Thyroid gland (tissue), 4 donors: Measurements from ENCODE around the gene FAM78B. TPM values are rescaled to one million over a fixed set of nuclear protein-coding genes. Genes with fewer than 3 reads are reported as not detected.
A peak's percentile ranks its signal among the peaks of the same experiment; 100 is the strongest.

ENCODE experiments used
- DNase-seq, 2 donors: peaks; one replicate each; pipeline ENCODE4 v3.0.0-alpha.2; 2019
- H3K27ac ChIP-seq, 3 donors: fragments of 200-600 bp; sonication (generic); 1 replicate in 2 of 3; 2 replicates in 1 of 3; pipeline ENCODE4 v1.5.1; 2016 to 2019; ENCODE audit warnings: mild to moderate bottlenecking in 1 of 3, moderate library complexity in 1 of 3
- H3K27me3 ChIP-seq: fragments of 200-600 bp; sonication (generic); one replicate; pipeline ENCODE4 v1.5.1; 2019
- H3K36me3 ChIP-seq, 2 donors: fragments of 200-600 bp; sonication (generic); one replicate each; pipeline ENCODE4 v1.5.1; 2016 to 2019
- H3K4me1 ChIP-seq, 2 donors: fragments of 200-600 bp; sonication (generic); one replicate each; pipeline ENCODE4 v1.5.1; 2017 to 2019
- H3K4me3 ChIP-seq, 3 donors: fragments of 200-600 bp; sonication (generic); replicated peaks in 1 of 3; 1 replicate in 2 of 3; 2 replicates in 1 of 3; pipeline ENCODE4 v1.5.1; 2016; ENCODE audit warnings: mild to moderate bottlenecking in 1 of 3
- H3K9me3 ChIP-seq: fragments of 200-600 bp; sonication (generic); one replicate; pipeline ENCODE4 v1.5.1; 2017
- POLR2A ChIP-seq, 2 donors: fragments of 450-650 bp; IDR thresholded peaks; one replicate each; pipeline ENCODE4 v1.6.1; 2017; ENCODE audit warnings: antibody characterized with exemption in 2 of 2, mild to moderate bottlenecking in 2 of 2, moderate library complexity in 1 of 2
- WGBS, 2 donors: methylation state at CpG; one replicate each; pipeline ENCODE4 v1.1.5; 2017; 5-methylcytosine and 5-hydroxymethylcytosine counted together
- intact Hi-C: fragments of 100-400 bp; cut with DNase I; formaldehyde crosslinking; loops from one replicate; pipeline ENCODE4 v1.15.1; 2023
- total RNA-seq, 4 donors: library from RNA; depleted of rRNA; stranded (reverse); fragments of >200 nt; gene quantifications; one replicate each; pipeline ENCODE4 v1.2.3, GENCODE V29; 2016
- TF ChIP-seq, protein P1 (sequence below), 6 experiments: fragments of 200-600 bp in 3 of 6; fragments of 450-650 bp in 3 of 6; sonication (generic) in 3 of 6; IDR thresholded peaks; one replicate each; pipeline ENCODE4 v1.5.1; 2016 to 2019; ENCODE audit warnings: antibody characterized with exemption in 6 of 6, mild to moderate bottlenecking in 2 of 6, inconsistent platforms in 1 of 6, moderate library complexity in 1 of 6

Gene FAM78B, protein sequence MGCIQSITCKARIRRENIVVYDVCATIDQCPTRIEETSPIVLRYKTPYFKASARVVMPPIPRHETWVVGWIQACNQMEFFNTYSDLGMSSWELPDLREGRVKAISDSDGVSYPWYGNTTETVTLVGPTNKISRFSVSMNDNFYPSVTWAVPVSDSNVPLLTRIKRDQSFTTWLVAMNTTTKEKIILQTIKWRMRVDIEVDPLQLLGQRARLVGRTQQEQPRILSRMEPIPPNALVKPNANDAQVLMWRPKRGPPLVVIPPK
- 1 to 10 TPM; 3.3 to 4.7 (median 3.8) TPM for total RNA-seq

DNA sequence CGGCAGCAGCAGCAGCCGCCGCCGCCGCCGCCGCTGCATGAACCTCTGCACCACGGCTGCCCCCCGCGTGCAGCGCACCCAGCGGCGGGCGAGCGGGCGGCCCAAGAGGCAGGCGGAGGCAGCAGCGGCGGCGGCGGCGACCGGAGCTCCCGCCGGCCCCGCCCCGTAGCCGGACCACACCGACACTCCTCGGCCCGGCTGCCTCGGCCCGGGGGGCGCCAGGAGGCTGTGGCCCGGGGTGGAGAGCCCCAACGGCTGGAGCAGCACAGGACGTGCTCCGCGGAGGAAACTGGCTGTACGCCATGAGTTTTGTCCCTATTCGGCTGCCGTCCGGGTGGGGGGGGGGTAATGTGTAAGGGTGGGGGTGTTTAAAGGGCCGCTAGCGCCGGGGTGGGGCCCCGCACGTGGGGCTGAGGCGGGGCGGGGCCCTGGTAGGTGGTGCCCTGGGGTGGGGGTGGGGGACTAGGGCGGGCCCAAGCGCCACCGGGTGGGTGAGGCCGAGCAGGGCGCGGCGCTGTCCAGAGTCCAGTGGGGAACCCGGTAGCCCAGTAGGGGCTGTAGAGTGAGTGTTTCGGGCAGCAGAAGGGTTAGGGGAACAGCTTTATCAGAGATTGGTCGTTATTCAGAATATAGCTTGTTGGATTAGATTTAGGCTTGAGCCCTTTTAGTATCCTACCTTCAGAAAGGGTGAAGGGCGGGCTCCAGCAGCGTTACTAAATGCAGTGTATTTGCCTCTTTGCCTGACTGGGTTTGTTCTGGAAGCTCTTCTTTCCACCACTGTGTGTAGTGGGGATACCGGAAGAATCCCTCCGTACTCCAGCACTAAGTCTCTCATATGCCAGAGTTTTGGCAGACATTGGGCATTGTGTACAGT lies at the start of gene FAM78B:
Gene FAM78B (minus strand): TSS at position 304 of the 874 bp plus-strand sequence. CDS start 753 bp downstream, outside the sequence.
- H3K9me3 ChIP-seq, result no peaks in the 10 kb centered on the region
- intact Hi-C loops, result no loop called here
- H3K27ac ChIP-seq, result no peak within 1 kb of the TSS
- peak within 1 kb of the TSS in 2 of 3 donors; percentile 60 to 62 for H3K4me3 ChIP-seq
- TF ChIP-seq, protein P1, sequence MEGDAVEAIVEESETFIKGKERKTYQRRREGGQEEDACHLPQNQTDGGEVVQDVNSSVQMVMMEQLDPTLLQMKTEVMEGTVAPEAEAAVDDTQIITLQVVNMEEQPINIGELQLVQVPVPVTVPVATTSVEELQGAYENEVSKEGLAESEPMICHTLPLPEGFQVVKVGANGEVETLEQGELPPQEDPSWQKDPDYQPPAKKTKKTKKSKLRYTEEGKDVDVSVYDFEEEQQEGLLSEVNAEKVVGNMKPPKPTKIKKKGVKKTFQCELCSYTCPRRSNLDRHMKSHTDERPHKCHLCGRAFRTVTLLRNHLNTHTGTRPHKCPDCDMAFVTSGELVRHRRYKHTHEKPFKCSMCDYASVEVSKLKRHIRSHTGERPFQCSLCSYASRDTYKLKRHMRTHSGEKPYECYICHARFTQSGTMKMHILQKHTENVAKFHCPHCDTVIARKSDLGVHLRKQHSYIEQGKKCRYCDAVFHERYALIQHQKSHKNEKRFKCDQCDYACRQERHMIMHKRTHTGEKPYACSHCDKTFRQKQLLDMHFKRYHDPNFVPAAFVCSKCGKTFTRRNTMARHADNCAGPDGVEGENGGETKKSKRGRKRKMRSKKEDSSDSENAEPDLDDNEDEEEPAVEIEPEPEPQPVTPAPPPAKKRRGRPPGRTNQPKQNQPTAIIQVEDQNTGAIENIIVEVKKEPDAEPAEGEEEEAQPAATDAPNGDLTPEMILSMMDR (IDR thresholded peaks at IDR 0.05), result peak in 1 of 6 experiments; percentile 16
- no peak for TF ChIP-seq POLR2A (IDR thresholded peaks at IDR 0.05)
- WGBS, 2 donors, result 5 to 7% methylated on average over 10 to 17 of the region's 64 CpGs
- H3K36me3 ChIP-seq, result no peaks in the 10 kb centered on the region
- H3K27me3 ChIP-seq, result no peaks in the 10 kb centered on the region
- H3K4me1 ChIP-seq, result peaks cover 0 to 19% of the 10 kb centered on the region in 2 donors
- peak; percentile 76 to 77 for DNase-seq

GRCh38 chr1:166202546-166202945 lies 35.7 kb upstream of the FAM78B start:
- no peaks in the 10 kb centered on the region for H3K27me3 ChIP-seq
- DNase-seq, result no peak
- H3K4me1 ChIP-seq, result no peaks in the 10 kb centered on the region
- H3K9me3 ChIP-seq, result no peaks in the 10 kb centered on the region
- intact Hi-C loops, result no loop called here
- no peak overlapping the region for H3K27ac ChIP-seq
- TF ChIP-seq POLR2A (IDR thresholded peaks at IDR 0.05), result no peak
- TF ChIP-seq, protein P1 (IDR thresholded peaks at IDR 0.05), result no peak
- H3K4me3 ChIP-seq, result no peak overlapping the region
- WGBS, 2 donors, result 84% methylated on average over 2 of the region's 2 CpGs
- no peaks in the 10 kb centered on the region for H3K36me3 ChIP-seq

- WGBS, 2 donors, result 74 to 78% methylated on average over 2 of the region's 2 CpGs
- intact Hi-C loops, result no loop called here
Measured at GRCh38 chr1:166200743-166201142, 33.9 kb upstream of the FAM78B start.

DNA sequence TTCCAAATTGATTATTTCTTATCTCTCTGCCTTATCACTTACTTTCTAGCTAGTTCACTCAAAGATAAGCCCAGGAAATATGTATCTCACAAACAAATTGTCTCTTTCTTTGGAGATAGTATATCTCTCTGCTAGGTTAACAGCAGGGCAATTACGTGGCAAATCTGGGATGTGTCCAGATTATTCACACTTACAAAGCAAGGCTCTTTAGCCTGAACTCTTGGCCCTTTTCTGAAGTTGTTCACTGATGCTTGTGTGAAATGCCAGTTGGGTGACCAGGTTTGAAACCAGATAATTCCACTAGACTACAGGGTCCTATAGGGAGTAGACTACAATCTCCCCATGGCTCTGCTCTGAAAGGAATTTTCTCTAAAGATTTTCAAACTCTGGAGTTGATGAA lies 30.8 kb upstream of the FAM78B start:
- Histone ChIP-seq H3K36me3 (no peaks in the 10 kb centered on the region), H3K27ac (no peak overlapping the region), H3K4me3 (no peak overlapping the region), H3K9me3 (no peaks in the 10 kb centered on the region), H3K27me3 (no peaks in the 10 kb centered on the region), H3K4me1 (no peaks in the 10 kb centered on the region)
- no peak for DNase-seq
- WGBS, 2 donors, result 41 to 48% methylated on average over 1 of the region's 1 CpG
- no peak for TF ChIP-seq POLR2A (IDR thresholded peaks at IDR 0.05)
- TF ChIP-seq, protein P1 (IDR thresholded peaks at IDR 0.05), result no peak
- intact Hi-C loops, result no loop called here

More at GRCh38 chr1:166200743-166201142, 33.9 kb upstream of the FAM78B start:
- Histone ChIP-seq H3K9me3 (no peaks in the 10 kb centered on the region), H3K36me3 (no peaks in the 10 kb centered on the region), H3K4me3 (no peak overlapping the region), H3K27ac (no peak overlapping the region), H3K4me1 (no peaks in the 10 kb centered on the region), H3K27me3 (no peaks in the 10 kb centered on the region)
- TF ChIP-seq POLR2A (IDR thresholded peaks at IDR 0.05), result no peak
- TF ChIP-seq, protein P1 (IDR thresholded peaks at IDR 0.05), result no peak
- no peak for DNase-seq

GRCh38 chr1:166197141-166197540 lies 30.3 kb upstream of the FAM78B start:
- no peak overlapping the region for H3K27ac ChIP-seq
- WGBS, 2 donors, result 81 to 88% methylated on average over 1 of the region's 1 CpG
- no peak overlapping the region for H3K4me3 ChIP-seq
- H3K36me3 ChIP-seq, result no peaks in the 10 kb centered on the region
- H3K9me3 ChIP-seq, result no peaks in the 10 kb centered on the region
- no peak for DNase-seq
- TF ChIP-seq POLR2A (IDR thresholded peaks at IDR 0.05), result no peak
- no peaks in the 10 kb centered on the region for H3K4me1 ChIP-seq
- intact Hi-C loops, result no loop called here
- H3K27me3 ChIP-seq, result no peaks in the 10 kb centered on the region
